ENCODE data around the gene OIT3. TPM values are rescaled to one million over a fixed set of nuclear protein-coding genes. Genes with fewer than 3 reads are reported as not detected.

Gene OIT3
- total RNA-seq, 3 donors from 2014 or later = 0.15 TPM; not detected in 2

- peaks cover 0 to 5% of the 10 kb centered on the region in 2 donors for H3K9me3 ChIP-seq
- H3K27ac ChIP-seq = no peak overlapping the region
- no peaks in the 10 kb centered on the region for H3K36me3 ChIP-seq
- DNase-seq (ENCODE audit: low spot score in 2 of 2) = no peak
- H3K4me3 ChIP-seq = no peak overlapping the region
- TF ChIP-seq CTCF (IDR thresholded peaks at IDR 0.05) = no peak
- no peak for TF ChIP-seq POLR2AphosphoS5 (IDR thresholded peaks at IDR 0.05)
- TF ChIP-seq POLR2A (IDR thresholded peaks at IDR 0.05) = no peak
- H3K27me3 ChIP-seq = no peaks in the 10 kb centered on the region
- no peaks in the 10 kb centered on the region for H3K4me1 ChIP-seq
- intact Hi-C loops (cut with DNase I; ENCODE audit: low total_unique reads) = no loop called here
Observed at GRCh38 chr10:72852508-72852907, 41.0 kb upstream of the OIT3 start.

- TF ChIP-seq CTCF (IDR thresholded peaks at IDR 0.05) (no peak), POLR2A (IDR thresholded peaks at IDR 0.05) (no peak)
- no peak for DNase-seq (ENCODE audit: low spot score in 2 of 2)
- intact Hi-C loops (cut with DNase I; ENCODE audit: low total_unique reads) = no loop called here
- no peak overlapping the region for H3K27ac ChIP-seq
- H3K9me3 ChIP-seq = peaks cover 0 to 5% of the 10 kb centered on the region in 2 donors
- no peaks in the 10 kb centered on the region for H3K4me1 ChIP-seq
- H3K27me3 ChIP-seq = no peaks in the 10 kb centered on the region
- no peak overlapping the region for H3K4me3 ChIP-seq
- H3K36me3 ChIP-seq = no peaks in the 10 kb centered on the region
Observed at GRCh38 chr10:72855129-72855528, 38.4 kb upstream of the OIT3 start.

GRCh38 chr10:72855790-72856189 lies 37.7 kb upstream of the OIT3 start:
- Histone ChIP-seq H3K4me1 (no peaks in the 10 kb centered on the region), H3K27me3 (no peaks in the 10 kb centered on the region), H3K4me3 (no peak overlapping the region), H3K36me3 (no peaks in the 10 kb centered on the region), H3K9me3 (peaks cover 0 to 5% of the 10 kb centered on the region in 2 donors), H3K27ac (no peak overlapping the region)
- DNase-seq (ENCODE audit: low spot score in 2 of 2) = no peak
- TF ChIP-seq POLR2AphosphoS5 (IDR thresholded peaks at IDR 0.05) = no peak
- no peak for TF ChIP-seq CTCF (IDR thresholded peaks at IDR 0.05)
- TF ChIP-seq POLR2A (IDR thresholded peaks at IDR 0.05) = no peak
- intact Hi-C loops (cut with DNase I; ENCODE audit: low total_unique reads) = no loop called here

- Histone ChIP-seq H3K27ac (no peak overlapping the region), H3K9me3 (peaks cover 0 to 3% of the 10 kb centered on the region in 2 donors), H3K4me3 (no peak overlapping the region), H3K36me3 (no peaks in the 10 kb centered on the region), H3K4me1 (no peaks in the 10 kb centered on the region), H3K27me3 (no peaks in the 10 kb centered on the region)
- intact Hi-C loops (cut with DNase I; ENCODE audit: low total_unique reads) = no loop called here
- DNase-seq (ENCODE audit: low spot score in 2 of 2) = no peak
- TF ChIP-seq POLR2AphosphoS5 (IDR thresholded peaks at IDR 0.05) (no peak), POLR2A (IDR thresholded peaks at IDR 0.05) (no peak), CTCF (IDR thresholded peaks at IDR 0.05) (no peak)
Observed at GRCh38 chr10:72858067-72858466, 35.5 kb upstream of the OIT3 start.

- no peak for TF ChIP-seq CTCF (IDR thresholded peaks at IDR 0.05)
- no peak for TF ChIP-seq POLR2A (IDR thresholded peaks at IDR 0.05)
- TF ChIP-seq POLR2AphosphoS5 (IDR thresholded peaks at IDR 0.05) = no peak
- Histone ChIP-seq H3K4me1 (no peaks in the 10 kb centered on the region), H3K36me3 (no peaks in the 10 kb centered on the region), H3K27ac (no peak overlapping the region), H3K9me3 (no peaks in the 10 kb centered on the region), H3K4me3 (no peak overlapping the region), H3K27me3 (no peaks in the 10 kb centered on the region)
- DNase-seq (ENCODE audit: low spot score in 2 of 2) = no peak
- intact Hi-C loops (cut with DNase I; ENCODE audit: low total_unique reads) = no loop called here
Observed at GRCh38 chr10:72862957-72863356, 30.6 kb upstream of the OIT3 start.
